Ecto neural progenitor cell (in vitro differentiated cells): ENCODE data around the gene ANKS6.

ENCODE experiments used
- DNase-seq: peaks from one replicate; pipeline ENCODE4 v3.0.0-alpha.2; 2018; ENCODE audit warnings: low spot score

The ANKS6 gene

DNA sequence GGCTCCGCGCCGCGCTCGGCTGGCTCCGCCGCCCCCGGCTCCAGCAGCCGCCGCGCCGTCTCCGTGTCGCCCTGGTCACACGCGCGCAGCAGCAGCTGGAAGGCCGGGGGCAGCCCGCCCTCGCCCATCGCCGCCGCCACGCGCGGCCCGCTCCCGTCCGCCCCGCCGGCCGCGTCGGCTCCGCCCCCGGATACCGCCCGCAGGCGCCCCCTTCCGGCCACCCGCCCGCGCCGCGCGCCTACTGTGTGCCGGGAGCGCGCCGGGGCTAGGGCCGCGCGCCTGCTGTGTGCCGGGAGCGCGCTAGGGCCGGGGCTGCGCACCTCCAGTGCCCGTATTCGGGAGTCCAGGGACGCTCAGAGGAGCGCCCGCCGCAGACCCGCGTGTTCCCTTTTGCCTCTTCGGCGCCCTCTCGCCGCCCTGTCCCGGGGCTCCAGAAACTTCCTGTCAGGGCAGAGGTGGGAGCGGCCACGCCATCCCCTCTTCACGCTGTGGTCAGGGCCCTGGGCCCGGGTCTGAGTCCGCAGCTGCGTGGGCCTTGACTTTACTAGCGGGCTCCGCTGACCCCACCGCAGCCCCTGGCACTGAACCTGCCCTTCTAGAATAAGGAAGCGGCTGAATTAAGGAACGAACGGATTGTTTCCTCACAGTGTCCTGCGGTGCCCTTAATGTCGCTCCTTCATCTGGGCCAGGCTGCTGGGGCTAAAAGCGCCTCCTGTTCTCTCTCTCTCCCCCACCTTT, at the start of gene ANKS6:
TSS of gene ANKS6 (minus strand) at position 192 of the 738 bp plus-strand sequence. CDS start at position 128, 64 bp downstream.
- DNase-seq: peak; percentile 88

- no peak for DNase-seq
Measured at GRCh38 chr9:98846081-98846480, 49.7 kb upstream of the ANKS6 start.

GRCh38 chr9:98842510-98842909, 46.2 kb upstream of the ANKS6 start:
- no peak for DNase-seq

DNA sequence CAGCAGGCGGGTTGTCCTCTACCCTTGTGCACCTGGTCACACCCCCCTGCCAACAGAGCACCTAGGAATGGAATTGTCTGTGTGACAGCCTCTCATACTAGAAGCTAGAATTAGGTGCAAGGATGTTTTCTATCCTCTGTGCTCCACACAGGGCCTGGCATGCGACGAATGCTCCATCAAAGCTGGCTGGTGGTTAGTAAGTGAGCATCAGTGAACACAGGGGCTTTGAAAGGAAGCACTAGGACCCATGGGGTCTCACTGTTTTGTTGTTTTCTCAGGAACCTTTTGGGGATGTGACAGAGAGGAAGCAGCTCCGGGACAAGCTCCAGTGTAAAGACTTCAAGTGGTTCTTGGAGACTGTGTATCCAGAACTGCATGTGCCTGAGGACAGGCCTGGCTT, 43.4 kb upstream of the ANKS6 start:
- DNase-seq: no peak

- no peak for DNase-seq
Measured at GRCh38 chr9:98838868-98839565, 42.7 kb upstream of the ANKS6 start.

DNA sequence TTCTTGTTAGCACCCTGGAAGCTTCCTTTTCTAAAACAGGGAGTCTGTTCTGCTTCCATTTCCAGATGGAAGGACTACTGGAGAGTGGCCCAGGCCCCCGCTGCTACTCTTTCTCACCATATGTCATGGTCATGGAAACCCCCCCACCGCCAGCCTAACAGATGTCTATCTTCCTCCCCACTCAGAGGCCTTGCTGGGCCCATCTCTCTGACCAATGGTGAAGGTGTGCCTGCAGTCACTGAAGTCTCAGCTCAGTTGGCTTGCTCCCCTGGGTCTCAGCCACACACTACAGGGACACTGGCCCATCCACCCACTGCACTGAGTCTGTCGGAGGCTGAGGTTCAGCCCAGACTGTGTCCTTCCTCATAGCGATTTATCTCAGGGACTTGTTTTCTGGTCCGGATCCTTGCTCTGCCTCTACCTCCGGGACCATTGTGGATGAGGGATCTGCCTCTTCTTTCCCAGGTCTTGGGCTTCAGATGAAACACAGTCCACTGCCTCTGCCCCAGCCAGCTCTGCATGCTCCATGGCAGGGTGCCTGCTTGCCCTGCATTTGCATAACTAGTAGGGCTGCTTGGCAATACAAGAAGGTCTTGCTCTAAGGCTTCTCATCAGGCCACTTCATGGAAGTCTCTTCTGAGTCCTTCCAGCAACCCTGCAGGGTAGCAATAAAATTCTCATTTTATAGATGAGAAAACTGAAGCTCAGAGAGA, 42.0 kb upstream of the ANKS6 start:
- DNase-seq: no peak

DNA sequence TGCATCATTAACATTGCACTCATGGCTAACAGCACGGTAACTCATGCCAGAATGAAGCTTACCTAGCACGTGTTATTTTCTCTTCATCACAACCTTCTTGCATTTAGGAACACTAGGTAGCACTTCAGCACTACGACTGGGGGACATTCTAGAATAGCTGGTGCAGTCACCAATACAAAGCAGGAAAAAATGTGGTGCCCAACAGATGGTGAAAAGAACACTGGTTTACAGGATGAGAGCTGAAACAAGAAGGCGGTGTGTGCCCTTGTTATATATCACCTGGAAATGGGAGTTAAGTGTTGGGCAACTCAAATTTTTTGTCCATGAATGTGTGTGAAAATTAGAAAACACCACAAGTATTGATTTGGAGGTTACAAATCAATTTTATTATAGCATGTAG, 41.2 kb upstream of the ANKS6 start:
- DNase-seq: no peak

- DNase-seq: no peak
Measured at GRCh38 chr9:98836206-98836605, 39.9 kb upstream of the ANKS6 start.

DNA sequence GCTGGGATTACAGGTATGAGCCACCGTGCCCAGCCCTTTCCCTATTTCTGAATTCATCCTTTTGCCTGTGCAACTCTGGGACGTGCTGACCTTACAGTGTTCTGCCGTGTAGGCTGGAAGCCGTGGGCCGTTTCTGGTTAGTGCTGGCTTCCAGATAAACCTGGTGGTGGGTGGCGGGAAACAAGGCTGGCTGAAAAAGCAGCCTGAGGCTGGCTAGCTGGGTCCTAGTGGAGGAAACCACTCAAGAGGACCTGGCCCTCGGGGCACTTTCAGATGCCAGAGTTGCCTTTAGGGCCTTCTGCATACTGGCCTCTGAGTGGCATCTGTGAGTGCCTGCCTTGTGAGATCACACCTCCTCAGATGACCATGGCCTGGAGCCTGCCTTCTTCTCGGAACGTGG, 38.0 kb upstream of the ANKS6 start:
- DNase-seq: no peak

GRCh38 chr9:98833090-98833956, 37.0 kb upstream of the ANKS6 start:
- no peak for DNase-seq

- no peak for DNase-seq
Measured at GRCh38 chr9:98832768-98833089, 36.4 kb upstream of the ANKS6 start.

DNA sequence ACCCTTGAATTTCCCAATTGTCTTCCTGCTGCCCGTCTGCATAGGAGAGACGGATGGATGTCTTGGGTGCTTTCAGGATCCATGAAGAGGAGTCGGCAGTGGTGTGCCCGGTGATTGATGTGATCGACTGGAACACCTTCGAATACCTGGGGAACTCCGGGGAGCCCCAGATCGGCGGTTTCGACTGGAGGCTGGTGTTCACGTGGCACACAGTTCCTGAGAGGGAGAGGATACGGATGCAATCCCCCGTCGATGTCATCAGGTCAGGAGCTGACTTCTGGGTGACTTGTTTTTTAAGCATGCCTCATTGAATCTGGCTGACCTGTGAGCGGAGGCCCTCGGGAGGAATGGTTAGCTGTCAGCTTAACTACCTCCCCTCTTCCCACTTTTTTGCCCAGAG, 35.3 kb upstream of the ANKS6 start:
- DNase-seq: no peak

GRCh38 chr9:98830554-98830953, 34.2 kb upstream of the ANKS6 start:
- DNase-seq: no peak

DNA sequence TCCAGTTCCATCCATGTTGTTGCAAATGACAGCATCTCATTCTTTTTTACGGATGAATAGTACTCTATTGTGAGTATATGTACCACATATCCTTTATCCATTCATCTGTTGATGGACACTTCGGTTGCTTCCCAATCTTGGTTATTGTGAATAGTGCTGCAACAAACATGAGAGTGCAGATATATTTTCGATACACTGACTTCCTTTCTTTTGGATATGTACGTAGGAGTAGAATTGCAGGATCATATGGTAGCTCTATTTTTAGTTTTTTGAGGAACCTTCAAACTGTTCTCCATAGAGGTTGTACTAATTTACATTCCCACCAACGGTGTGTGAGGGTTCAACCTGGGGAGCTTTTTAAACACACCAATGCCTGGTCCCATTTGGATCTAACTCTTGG, 33.4 kb upstream of the ANKS6 start:
- DNase-seq: no peak

DNA sequence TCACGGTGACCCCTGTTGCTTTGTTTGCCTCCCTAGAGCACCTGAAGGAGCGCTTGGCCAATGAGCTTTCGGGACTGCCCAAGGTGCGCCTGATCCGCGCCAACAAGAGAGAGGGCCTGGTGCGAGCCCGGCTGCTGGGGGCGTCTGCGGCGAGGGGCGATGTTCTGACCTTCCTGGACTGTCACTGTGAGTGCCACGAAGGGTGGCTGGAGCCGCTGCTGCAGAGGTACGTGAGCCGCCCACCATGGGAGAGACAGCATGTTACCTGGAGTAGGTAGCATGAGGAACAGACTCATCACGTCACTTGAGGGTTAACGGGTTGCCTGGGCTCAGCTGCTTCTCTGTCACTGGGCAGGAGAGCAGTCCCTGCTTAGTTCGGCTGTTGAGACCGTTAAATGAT, 30.4 kb upstream of the ANKS6 start:
- no peak for DNase-seq

- DNase-seq: no peak
Measured at GRCh38 chr9:98825414-98825813, 29.1 kb upstream of the ANKS6 start.

DNA sequence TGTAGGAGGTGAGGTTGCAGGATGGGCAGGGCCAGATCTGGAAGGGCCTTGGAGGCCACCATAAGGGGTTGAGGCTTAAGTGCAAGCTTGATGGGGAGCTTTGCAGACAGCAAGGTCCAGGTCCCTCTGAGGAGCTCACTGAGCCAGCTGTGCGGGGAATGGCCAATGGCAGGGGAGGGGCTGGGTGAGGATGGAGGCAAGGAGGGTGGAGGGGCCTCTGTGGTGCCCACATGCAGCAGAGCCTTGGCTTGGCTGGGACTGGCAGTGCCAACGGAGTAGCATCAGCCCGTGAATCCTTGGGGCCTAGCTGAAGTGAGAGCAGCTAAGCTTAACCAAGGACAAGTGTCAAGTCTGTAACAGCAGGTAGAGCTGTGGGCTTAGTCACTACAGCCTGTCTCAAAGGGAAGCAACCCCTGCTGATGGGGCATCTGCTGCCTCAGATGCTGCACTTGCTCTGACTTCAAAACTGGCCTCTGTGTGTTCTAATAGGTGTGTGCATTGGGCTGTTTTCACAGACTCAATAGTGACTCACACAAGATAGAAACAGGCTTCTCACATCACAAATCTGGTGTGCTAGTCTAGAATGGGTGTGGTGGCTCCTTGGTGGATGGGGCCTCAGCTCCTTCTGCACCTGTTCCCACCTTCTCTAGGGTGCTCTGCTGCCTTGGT, 27.4 kb upstream of the ANKS6 start:
- no peak for DNase-seq

DNA sequence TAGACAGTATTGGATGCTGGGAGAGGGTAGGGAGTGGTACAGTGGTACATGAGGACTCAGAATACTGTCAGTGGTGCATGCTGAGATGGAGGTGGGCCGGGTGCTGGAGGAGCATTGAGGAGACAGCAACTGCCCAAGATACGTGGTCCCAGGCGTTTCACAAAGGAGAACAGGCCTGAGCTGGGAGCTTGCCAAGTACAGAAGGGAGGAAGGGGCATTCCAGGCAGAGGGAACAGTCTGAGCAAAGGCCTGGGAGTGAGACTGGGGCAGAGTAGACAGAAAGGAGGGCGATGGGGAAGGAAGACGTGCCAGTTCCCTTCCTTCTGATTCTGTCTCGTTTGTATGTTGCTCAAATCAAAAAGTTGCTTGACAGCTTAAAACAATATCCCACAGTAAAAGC, 26.3 kb upstream of the ANKS6 start:
- DNase-seq: no peak

GRCh38 chr9:98821831-98822230, 25.5 kb upstream of the ANKS6 start:
- no peak for DNase-seq

- DNase-seq: no peak
Measured at GRCh38 chr9:98819231-98819630, 22.9 kb upstream of the ANKS6 start.

DNA sequence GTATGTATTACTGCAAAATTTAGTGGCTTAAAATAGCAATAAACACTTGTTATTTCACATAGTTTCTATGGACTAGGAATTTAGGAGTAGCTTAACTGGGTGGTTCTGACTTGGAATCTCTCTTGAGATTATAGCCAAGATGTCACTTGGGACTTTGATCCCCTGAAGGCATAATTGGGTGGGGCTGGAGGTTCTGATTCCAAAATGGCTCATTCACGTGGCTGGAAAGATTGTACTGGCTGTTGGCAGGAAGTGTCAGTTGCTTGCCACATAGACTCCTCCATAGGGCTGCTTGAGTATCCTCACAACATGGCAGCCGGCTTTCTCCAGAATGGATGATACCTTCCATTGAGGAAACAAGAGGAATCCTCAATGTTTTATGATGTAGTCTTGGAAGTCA, 22.4 kb upstream of the ANKS6 start:
- DNase-seq: no peak
